Mesenchymal stem cell (in vitro differentiated cells and primary cell): ENCODE data around the gene GYG2.
"Not testable (repeated sequence)": the region's sequence is repeated elsewhere in the genome, so short reads cannot be mapped to it uniquely, and the experiment has no call there.

Experiments
- DNase-seq: peaks from one replicate; pipeline ENCODE4 v3.0.0-alpha.2; 2013
- H2AFZ ChIP-seq: one replicate; pipeline ENCODE4 v1.6.1; 2013; ENCODE audit warnings: low read depth, mild to moderate bottlenecking, control low read depth, inconsistent platforms, low read length, moderate library complexity
- H2AK5ac ChIP-seq: 2 replicates; pipeline ENCODE4 v1.6.1; 2013; ENCODE audit warnings: low read length, moderate library complexity, mild to moderate bottlenecking, inconsistent platforms; ENCODE audit not compliant: severe bottlenecking
- H2BK120ac ChIP-seq: one replicate; pipeline ENCODE4 v1.6.1; 2013; ENCODE audit warnings: low read depth, mild to moderate bottlenecking, inconsistent platforms, low read length, moderate library complexity
- H2BK12ac ChIP-seq, 2 experiments: one replicate each; pipeline ENCODE4 v1.6.1; 2013; ENCODE audit warnings: inconsistent platforms in 2 of 2, low read length in 2 of 2, mild to moderate bottlenecking in 2 of 2, moderate library complexity in 2 of 2, control low read depth in 1 of 2
- H2BK15ac ChIP-seq: one replicate; pipeline ENCODE4 v1.6.1; 2013; ENCODE audit warnings: mild to moderate bottlenecking, low read depth, inconsistent platforms; ENCODE audit not compliant: poor library complexity, severe bottlenecking
- H2BK5ac ChIP-seq: 2 replicates; pipeline ENCODE4 v1.6.1; 2013; ENCODE audit warnings: low read depth, mild to moderate bottlenecking, low read length, control low read depth, inconsistent platforms; ENCODE audit not compliant: poor library complexity, severe bottlenecking
- H3K14ac ChIP-seq, 2 experiments: one replicate each; pipeline ENCODE4 v1.6.1; 2013; ENCODE audit warnings: inconsistent platforms in 2 of 2, low read length in 2 of 2, control low read depth in 1 of 2, mild to moderate bottlenecking in 1 of 2, moderate library complexity in 1 of 2
- H3K18ac ChIP-seq, 2 experiments: one replicate each; pipeline ENCODE4 v1.6.1; 2013; ENCODE audit warnings: inconsistent platforms in 2 of 2, low read length in 2 of 2, control low read depth in 1 of 2, low read depth in 1 of 2, mild to moderate bottlenecking in 1 of 2
- H3K23ac ChIP-seq, 2 experiments: one replicate each; pipeline ENCODE4 v1.6.1; 2013; ENCODE audit warnings: inconsistent platforms in 2 of 2, low read length in 2 of 2, mild to moderate bottlenecking in 2 of 2, moderate library complexity in 2 of 2, control low read depth in 1 of 2
- H3K27ac ChIP-seq: 2 replicates; pipeline ENCODE4 v1.5.1; 2013; ENCODE audit warnings: mild to moderate bottlenecking, moderate library complexity, low read length, control low read depth, inconsistent platforms; ENCODE audit not compliant: poor library complexity, severe bottlenecking
- H3K27me3 ChIP-seq, 2 experiments: 2 replicates each; pipeline versions ENCODE4 v1.6.1 to v1.7.0; 2013; ENCODE audit warnings: low read length in 2 of 2, mild to moderate bottlenecking in 2 of 2, moderate library complexity in 2 of 2, control low read depth in 1 of 2, inconsistent platforms in 1 of 2; ENCODE audit not compliant: control insufficient read depth in 1 of 2, insufficient read depth in 1 of 2
- H3K36me3 ChIP-seq, 2 experiments: 2 replicates each; pipeline versions ENCODE4 v1.6.1 to v1.7.0; 2013; ENCODE audit warnings: low read length in 2 of 2, control low read depth in 1 of 2, inconsistent platforms in 1 of 2, low read depth in 1 of 2, mild to moderate bottlenecking in 1 of 2; ENCODE audit not compliant: insufficient read depth in 2 of 2, control insufficient read depth in 1 of 2
- H3K4ac ChIP-seq, 2 experiments: one replicate each; pipeline ENCODE4 v1.6.1; 2013; ENCODE audit warnings: inconsistent platforms in 2 of 2, low read length in 2 of 2, mild to moderate bottlenecking in 2 of 2, moderate library complexity in 2 of 2, control low read depth in 1 of 2, low read depth in 1 of 2
- H3K4me1 ChIP-seq: 2 replicates; pipeline ENCODE4 v1.6.1; 2013; ENCODE audit warnings: low read depth, low read length, control low read depth; ENCODE audit not compliant: control insufficient read depth, insufficient read depth
- H3K4me2 ChIP-seq: 2 replicates; pipeline ENCODE4 v1.6.1; 2013; ENCODE audit warnings: low read length, mild to moderate bottlenecking, inconsistent platforms; ENCODE audit not compliant: poor library complexity, severe bottlenecking
- H3K4me3 ChIP-seq, 2 experiments: 2 replicates each; pipeline versions ENCODE4 v1.5.1 to v1.7.0; 2013; ENCODE audit warnings: low read length in 2 of 2, mild to moderate bottlenecking in 2 of 2, control low read depth in 1 of 2, low read depth in 1 of 2; ENCODE audit not compliant: insufficient read depth in 1 of 2
- H3K79me1 ChIP-seq: replicated peaks from 2 replicates; pipeline ENCODE4 v1.6.1; 2013; ENCODE audit warnings: mild to moderate bottlenecking, control low read depth, low read length, inconsistent platforms; ENCODE audit not compliant: poor library complexity, severe bottlenecking
- H3K9ac ChIP-seq: 2 replicates; pipeline ENCODE4 v1.7.0; 2013; ENCODE audit warnings: mild to moderate bottlenecking, low read length, moderate library complexity
- H3K9me3 ChIP-seq: 2 replicates; pipeline ENCODE4 v1.7.0; 2013; ENCODE audit warnings: mild to moderate bottlenecking, low read length; ENCODE audit not compliant: control insufficient read depth
- H4K8ac ChIP-seq: one replicate; pipeline ENCODE4 v1.6.1; 2013; ENCODE audit warnings: inconsistent platforms, mild to moderate bottlenecking, low read length, moderate library complexity
- H4K91ac ChIP-seq: one replicate; pipeline ENCODE4 v1.6.1; 2013; ENCODE audit warnings: mild to moderate bottlenecking, low read length, inconsistent platforms
- WGBS: methylation state at CpG from one replicate; pipeline ENCODE4 v1.1.7; 2013; ENCODE audit warnings: mixed read lengths; 5-methylcytosine and 5-hydroxymethylcytosine counted together

GYG2 gene

DNA sequence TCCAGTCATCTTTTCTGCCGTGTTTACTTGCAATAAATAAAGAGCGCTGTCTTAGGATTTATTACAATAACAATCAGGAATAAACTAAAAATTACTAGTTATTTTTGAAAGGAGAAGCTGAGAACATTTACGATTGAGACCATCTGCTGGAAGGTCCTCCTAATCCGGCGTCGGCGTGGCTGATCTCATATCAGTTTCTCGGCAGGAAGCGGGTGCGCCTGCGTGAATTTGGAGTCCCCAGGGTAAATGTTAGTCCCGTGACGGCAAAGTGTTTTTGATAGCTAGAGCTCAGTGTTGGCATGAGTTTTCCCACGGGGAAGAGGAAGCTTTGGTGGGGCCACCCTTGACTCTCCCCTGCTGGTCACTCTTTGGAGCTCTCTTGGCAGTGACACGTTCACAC, 31.9 kb upstream of the GYG2 start:
- H2BK15ac ChIP-seq, H3K4me3 ChIP-seq, H3K4ac ChIP-seq, H3K14ac ChIP-seq, H3K9me3 ChIP-seq, H4K91ac ChIP-seq, H2AK5ac ChIP-seq, H3K27me3 ChIP-seq, H3K27ac ChIP-seq, H3K9ac ChIP-seq, H3K79me1 ChIP-seq, H2BK120ac ChIP-seq, H3K23ac ChIP-seq, H4K8ac ChIP-seq, H2BK5ac ChIP-seq, H3K4me1 ChIP-seq, H2BK12ac ChIP-seq, DNase-seq, H2AFZ ChIP-seq, H3K18ac ChIP-seq, H3K4me2 ChIP-seq: not testable (repeated sequence)
- 92% methylated on average over 6 of the region's 15 CpGs for WGBS
- peaks cover 0 to 49% of the 10 kb centered on the region in 2 experiments for H3K36me3 ChIP-seq

DNA sequence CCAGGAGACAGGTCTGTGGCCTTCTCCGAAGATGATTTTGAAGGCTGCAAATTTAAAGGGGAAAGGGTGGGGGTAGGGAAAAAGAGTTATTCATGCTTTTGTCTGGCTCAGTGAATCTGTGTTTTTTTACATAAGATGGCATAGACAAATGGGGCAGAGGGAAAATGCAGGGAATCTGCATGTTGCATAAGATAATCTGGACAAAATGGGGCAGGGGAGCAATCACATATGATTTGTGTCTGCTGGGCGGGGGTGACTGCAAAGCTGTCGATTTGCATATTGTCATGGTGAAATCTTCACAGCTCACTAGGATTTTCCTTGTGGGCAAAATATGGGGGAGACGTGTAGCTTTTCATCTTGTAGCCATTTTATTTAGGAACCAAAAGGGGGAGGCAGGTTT, 29.4 kb upstream of the GYG2 start:
- no peak overlapping the region for H3K4me2 ChIP-seq
- no peak overlapping the region for H3K9ac ChIP-seq
- WGBS = 57% methylated on average over 3 of the region's 4 CpGs
- H3K79me1 ChIP-seq = no peaks in the 10 kb centered on the region
- peaks cover 2% of the 10 kb centered on the region for H3K4me1 ChIP-seq
- peaks cover 0 to 24% of the 10 kb centered on the region in 2 experiments for H3K36me3 ChIP-seq
- H3K4me3 ChIP-seq = no peak overlapping the region
- H4K8ac ChIP-seq = no peak overlapping the region
- no peak overlapping the region for H2AK5ac ChIP-seq
- H3K18ac ChIP-seq = no peak overlapping the region
- DNase-seq = no peak
- H2BK120ac ChIP-seq = no peak overlapping the region
- no peak overlapping the region for H3K23ac ChIP-seq
- H3K27ac ChIP-seq = no peak overlapping the region
- no peak overlapping the region for H4K91ac ChIP-seq
- no peak overlapping the region for H2BK5ac ChIP-seq
- no peak overlapping the region for H2BK15ac ChIP-seq
- H3K4ac ChIP-seq = no peak overlapping the region
- H2BK12ac ChIP-seq = no peak overlapping the region
- H3K9me3 ChIP-seq = no peaks in the 10 kb centered on the region
- no peak overlapping the region for H2AFZ ChIP-seq
- H3K14ac ChIP-seq = no peak overlapping the region
- H3K27me3 ChIP-seq = no peaks in the 10 kb centered on the region

DNA sequence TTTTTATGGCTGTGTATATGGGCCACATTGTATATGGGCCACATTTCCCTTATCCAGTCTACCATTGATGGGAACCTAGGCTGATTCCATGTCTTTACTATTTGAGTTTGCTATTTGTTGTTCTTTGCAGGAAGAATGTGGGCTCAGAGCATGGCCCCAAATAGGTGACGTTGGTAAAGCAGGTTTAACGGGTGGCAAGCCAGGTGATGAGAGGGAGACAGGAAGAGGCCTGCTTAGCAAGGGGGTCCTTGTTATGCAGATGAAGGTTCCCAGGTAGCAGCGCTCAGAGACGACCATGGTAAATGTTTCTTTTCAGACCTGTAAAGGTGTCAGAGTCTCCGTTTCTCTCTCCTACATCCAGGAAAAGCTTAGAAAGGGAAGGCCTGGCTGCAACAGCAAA, 28.8 kb upstream of the GYG2 start:
- not testable (repeated sequence) for H3K27ac ChIP-seq, H2BK120ac ChIP-seq, H3K4me3 ChIP-seq, H3K18ac ChIP-seq, H3K27me3 ChIP-seq, H3K23ac ChIP-seq, H2AK5ac ChIP-seq, H4K91ac ChIP-seq, H3K14ac ChIP-seq, DNase-seq, H3K4me2 ChIP-seq, H3K4ac ChIP-seq, H2BK5ac ChIP-seq, H3K79me1 ChIP-seq, H3K9me3 ChIP-seq, H3K4me1 ChIP-seq, H4K8ac ChIP-seq, H2BK12ac ChIP-seq, H3K9ac ChIP-seq, H2BK15ac ChIP-seq, H2AFZ ChIP-seq
- WGBS = 100% methylated on average over 1 of the region's 5 CpGs
- peaks cover 0 to 19% of the 10 kb centered on the region in 2 experiments for H3K36me3 ChIP-seq

DNA sequence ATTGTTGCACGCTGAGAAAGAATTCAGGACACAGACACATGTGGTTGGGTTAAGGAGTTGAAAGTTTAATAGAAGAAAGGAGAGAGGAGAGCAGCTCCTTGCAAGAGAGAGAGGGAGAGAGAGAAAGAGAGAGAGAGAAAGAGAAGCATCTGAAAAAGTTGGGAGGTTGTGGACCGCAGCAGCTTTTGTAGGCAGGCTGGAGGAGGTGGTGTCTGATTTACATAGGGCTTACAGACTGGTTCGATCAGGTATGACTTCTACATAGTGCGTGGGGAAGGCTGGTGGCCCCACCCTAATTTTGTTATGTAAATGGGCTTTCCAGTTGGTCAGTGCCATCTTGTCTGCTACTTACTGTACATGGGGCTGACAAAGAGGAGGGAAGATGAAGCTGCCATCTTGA, 27.5 kb upstream of the GYG2 start:
- H4K8ac ChIP-seq = no peak overlapping the region
- H3K27ac ChIP-seq = no peak overlapping the region
- DNase-seq = no peak
- H2BK5ac ChIP-seq = no peak overlapping the region
- H3K4ac ChIP-seq = no peak overlapping the region
- no peak overlapping the region for H2AFZ ChIP-seq
- no peak overlapping the region for H2AK5ac ChIP-seq
- H2BK15ac ChIP-seq = no peak overlapping the region
- H3K79me1 ChIP-seq = no peaks in the 10 kb centered on the region
- no peaks in the 10 kb centered on the region for H3K27me3 ChIP-seq
- no peak overlapping the region for H3K14ac ChIP-seq
- H3K9me3 ChIP-seq = no peaks in the 10 kb centered on the region
- no peak overlapping the region for H3K9ac ChIP-seq
- no peak overlapping the region for H3K4me2 ChIP-seq
- no peak overlapping the region for H3K18ac ChIP-seq
- H3K23ac ChIP-seq = no peak overlapping the region
- H3K4me3 ChIP-seq = no peak overlapping the region
- peaks cover 0 to 18% of the 10 kb centered on the region in 2 experiments for H3K36me3 ChIP-seq
- WGBS = 91% methylated on average over 4 of the region's 4 CpGs
- H2BK120ac ChIP-seq = no peak overlapping the region
- H4K91ac ChIP-seq = no peak overlapping the region
- peaks cover 2% of the 10 kb centered on the region for H3K4me1 ChIP-seq
- no peak overlapping the region for H2BK12ac ChIP-seq
